ENCODE results near the gene MAN1B1. TPM values are rescaled to one million over a fixed set of nuclear protein-coding genes. Genes with fewer than 3 reads are reported as not detected.
A peak's percentile ranks its signal among the peaks of the same experiment; 100 is the strongest.

Gene MAN1B1
- total and polyA plus RNA-seq, 7 experiments from 2014 or later, result 36.0 to 74.2 (median 64.7) TPM

DNA sequence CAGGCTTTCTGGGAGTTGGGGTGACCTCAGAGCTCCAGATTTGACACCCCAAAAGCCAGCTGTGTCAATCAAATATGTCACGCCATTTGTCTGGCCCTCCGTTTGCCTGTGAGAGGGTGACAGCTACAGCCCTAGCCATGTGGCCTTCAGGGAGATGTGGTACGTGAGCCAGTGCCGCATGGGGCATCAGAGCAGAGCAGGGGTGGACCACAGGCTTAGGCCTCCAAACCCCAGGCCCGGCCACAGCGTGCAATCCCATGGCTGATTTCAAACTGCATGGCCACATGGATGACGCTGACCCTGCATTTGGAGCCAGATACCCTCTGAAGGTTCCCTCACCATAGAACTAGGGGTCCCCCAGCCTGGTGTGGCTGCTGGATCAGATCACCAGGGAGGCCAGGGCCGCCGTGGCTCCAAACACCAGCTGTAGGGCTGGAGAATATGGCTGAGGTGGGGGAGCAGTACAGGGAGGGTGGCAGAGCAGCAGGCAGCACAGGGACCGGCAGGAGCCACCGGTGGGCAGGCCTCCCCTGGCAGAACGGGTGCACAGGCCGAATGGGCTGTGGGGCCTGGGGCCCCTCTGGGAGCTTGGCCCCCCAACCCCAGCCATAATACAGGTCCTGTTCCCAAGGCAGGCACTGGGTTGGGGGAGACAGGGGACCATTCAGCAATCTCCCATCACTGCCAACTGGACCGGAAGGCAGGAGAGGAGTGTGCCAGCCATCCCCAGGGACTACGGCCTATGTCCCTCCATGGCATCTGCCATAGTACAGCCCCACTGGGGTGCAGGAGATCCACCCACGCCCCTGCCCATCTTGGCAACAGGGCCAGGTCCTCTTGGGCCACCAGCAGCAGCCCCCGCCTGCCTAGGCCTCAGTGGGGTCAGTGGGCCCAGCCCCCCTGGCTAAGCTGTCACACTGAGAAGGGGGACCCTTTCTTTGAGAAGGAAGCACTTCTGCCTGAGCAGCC lies 18.0 kb upstream of the MAN1B1 start:
- ATAC-seq (no peak), DNase-seq (no peak)
- H3K4me1 Mint-ChIP-seq, result peaks cover 11 to 35% (median 14%) of the 10 kb centered on the region in 7 donors
- H3K27me3 Mint-ChIP-seq, result no peaks in the 10 kb centered on the region
- no peak overlapping the region for H3K27ac Mint-ChIP-seq
- Histone ChIP-seq H3K4me3 (ENCODE audit: low read length) (no peak overlapping the region), H3K36me3 (ENCODE audit: control insufficient read depth in 2 of 3, insufficient read depth in 3 of 3, low read length in 3 of 3) (no peaks in the 10 kb centered on the region), H3K4me1 (ENCODE audit: control insufficient read depth in 2 of 2, insufficient read depth in 2 of 2, low read length in 2 of 2) (peaks cover 11 to 15% of the 10 kb centered on the region in 2 donors), H3K27ac (ENCODE audit: low read depth, low read length) (no peak overlapping the region), H3K27me3 (ENCODE audit: control insufficient read depth in 2 of 2, insufficient read depth in 2 of 2, low read length in 2 of 2) (no peaks in the 10 kb centered on the region), H3K9me3 (ENCODE audit: control insufficient read depth in 2 of 3, low read length in 3 of 3) (no peaks in the 10 kb centered on the region)
- CTCF ChIA-PET, result interaction anchor here (0.9 to 2.8 kb wide), 7 partner anchors 18 to 395 kb away, joined by 3 to 15 read pairs (median 4); partner anchors contain the start of gene MAN1B1
- no peaks in the 10 kb centered on the region for H3K9me3 Mint-ChIP-seq
- H3K4me3 Mint-ChIP-seq, result peak overlapping the region in 5 of 10 donors; percentile 9 to 71 (median 49)
- intact Hi-C loops (cut with micrococcal nuclease), result loop anchor here in 1 of 2 donors (10.0 kb wide), 1 partner anchor 284 kb away; no protein-coding TSS in a partner anchor
- H3K36me3 Mint-ChIP-seq, result peaks cover 0 to 4% (median 0%) of the 10 kb centered on the region in 5 donors
- POLR2A ChIA-PET, result interaction anchor here (0.6 to 8.2 kb wide), 5 partner anchors 8 to 80 kb away, joined by 3 to 70 read pairs (median 6); partner anchors contain the start of genes MAN1B1 and UAP1L1

DNA sequence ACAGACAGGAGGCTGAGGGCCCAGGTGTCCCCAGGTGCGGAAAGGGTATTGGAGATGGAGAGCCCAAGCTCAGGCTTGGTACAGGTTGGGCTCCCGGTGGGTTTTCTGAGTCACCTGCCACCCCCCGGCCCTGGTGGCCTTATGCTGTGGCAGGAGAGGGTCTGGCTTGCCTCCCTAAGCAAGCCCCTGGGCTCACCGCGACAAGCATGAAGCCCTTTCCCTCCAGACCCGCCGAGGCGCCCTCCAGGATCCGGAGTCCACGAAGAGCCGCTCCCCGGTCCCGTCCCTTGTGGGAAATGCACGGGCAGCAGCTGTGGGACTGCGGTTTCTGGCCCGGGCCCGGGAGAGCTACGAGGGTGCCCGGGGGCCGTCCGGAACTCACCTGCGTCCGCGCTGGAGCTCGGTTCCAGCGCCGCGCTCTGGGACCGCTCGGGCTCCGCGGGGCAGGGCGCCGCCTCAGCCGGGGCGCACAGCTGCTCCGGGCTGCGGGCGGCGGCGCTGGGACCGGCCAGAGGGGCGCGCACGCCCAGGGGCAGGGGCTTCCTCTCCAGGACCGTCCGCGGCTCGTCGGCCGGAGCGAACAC lies 17.2 kb upstream of the MAN1B1 start:
- intact Hi-C loops (cut with micrococcal nuclease), result loop anchor here (1.0 to 10.0 kb wide), 5 partner anchors 17 to 285 kb away; partner anchors contain the start of genes MAN1B1 (in 2 of the 2) and ABCA2 (in 1 of the 2)
- DNase-seq (no peak), ATAC-seq (no peak)
- Histone ChIP-seq H3K9me3 (ENCODE audit: control insufficient read depth in 2 of 3, low read length in 3 of 3) (no peaks in the 10 kb centered on the region), H3K4me1 (ENCODE audit: control insufficient read depth in 2 of 2, insufficient read depth in 2 of 2, low read length in 2 of 2) (peaks cover 11 to 15% of the 10 kb centered on the region in 2 donors), H3K27me3 (ENCODE audit: control insufficient read depth in 2 of 2, insufficient read depth in 2 of 2, low read length in 2 of 2) (no peaks in the 10 kb centered on the region), H3K27ac (ENCODE audit: low read depth, low read length) (no peak overlapping the region), H3K36me3 (ENCODE audit: control insufficient read depth in 2 of 3, insufficient read depth in 3 of 3, low read length in 3 of 3) (no peaks in the 10 kb centered on the region), H3K4me3 (ENCODE audit: low read length) (no peak overlapping the region)
- peaks cover 0 to 2% (median 0%) of the 10 kb centered on the region in 5 donors for H3K36me3 Mint-ChIP-seq
- H3K27ac Mint-ChIP-seq, result no peak overlapping the region
- ChIA-PET CTCF (interaction anchor here (0.9 to 2.8 kb wide), 3 partner anchors 23 to 395 kb away, joined by 3 to 15 read pairs (median 3); no protein-coding TSS in a partner anchor), POLR2A (interaction anchor here (1.2 to 8.2 kb wide), 5 partner anchors 17 to 171 kb away, joined by 3 to 70 read pairs (median 4); partner anchors contain the start of genes MAN1B1 and TUBB4B)
- peak overlapping the region in 5 of 10 donors; percentile 9 to 60 (median 49) for H3K4me3 Mint-ChIP-seq
- H3K4me1 Mint-ChIP-seq, result peaks cover 10 to 32% (median 12%) of the 10 kb centered on the region in 7 donors
- H3K9me3 Mint-ChIP-seq, result no peaks in the 10 kb centered on the region
- no peaks in the 10 kb centered on the region for H3K27me3 Mint-ChIP-seq

DNA sequence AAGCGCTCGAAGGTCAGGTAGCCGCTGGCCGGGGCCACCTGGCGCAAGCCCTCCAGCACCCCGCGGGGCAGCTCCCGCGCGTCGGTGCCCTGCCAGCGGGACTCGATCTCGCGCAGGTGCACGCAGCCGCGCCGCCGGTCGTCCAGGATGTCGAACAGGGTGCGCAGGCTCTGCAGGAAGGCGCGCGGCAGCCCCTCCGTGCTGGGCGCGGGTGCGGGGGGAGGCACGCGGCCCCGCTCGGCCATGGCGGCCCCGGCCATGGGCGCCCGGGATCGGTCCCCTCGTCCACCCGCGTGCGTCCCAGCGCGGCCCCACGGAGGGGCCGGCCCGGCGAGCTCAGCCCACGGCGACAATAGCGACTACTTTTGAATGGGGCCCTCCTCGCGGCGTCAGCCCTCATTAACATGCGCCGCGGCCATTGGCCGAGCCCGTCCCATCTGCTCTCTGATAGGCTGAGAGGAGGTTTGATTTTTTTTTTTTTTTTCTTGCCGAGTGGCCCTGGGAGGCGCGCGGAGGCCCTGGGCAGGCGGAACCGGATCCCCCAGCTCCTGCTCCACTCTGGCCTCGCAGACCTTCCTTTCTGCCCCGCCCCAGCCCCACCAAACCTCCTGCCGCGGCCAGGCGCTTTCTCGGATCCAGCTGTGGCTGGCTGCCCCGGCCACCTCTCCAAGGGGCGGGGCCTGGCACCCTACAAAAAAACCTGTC lies 16.4 kb upstream of the MAN1B1 start, which contains the start of gene SAPCD2:
Gene SAPCD2, minus strand, starts transcription at position 357 of the 705 bp plus-strand sequence. Its CDS starts 97 bp downstream, at position 260.
- peak within 1 kb of the TSS; percentile 27 for H3K4me3 ChIP-seq (ENCODE audit: low read length)
- no peaks in the 10 kb centered on the region for H3K36me3 ChIP-seq (ENCODE audit: control insufficient read depth in 2 of 3, insufficient read depth in 3 of 3, low read length in 3 of 3)
- H3K4me3 Mint-ChIP-seq, result peak within 1 kb of the TSS; percentile 66 to 92 (median 81)
- peak within 1 kb of the TSS; percentile 51 for H3K27ac ChIP-seq (ENCODE audit: low read depth, low read length)
- intact Hi-C loops (cut with micrococcal nuclease), result loop anchor here (1.0 to 2.0 kb wide), 4 partner anchors 16 to 153 kb away; partner anchors contain the start of genes MAN1B1 (in 2 of the 2) and ABCA2 (in 1 of the 2)
- no peaks in the 10 kb centered on the region for H3K27me3 ChIP-seq (ENCODE audit: control insufficient read depth in 2 of 2, insufficient read depth in 2 of 2, low read length in 2 of 2)
- ChIA-PET CTCF (interaction anchor here (0.7 to 1.2 kb wide), 3 partner anchors 15 to 46 kb away, joined by 3 to 4 read pairs (median 4); no protein-coding TSS in a partner anchor), POLR2A (interaction anchor here (0.8 to 8.2 kb wide), 9 partner anchors 10 to 170 kb away, joined by 3 to 70 read pairs (median 3); partner anchors contain the start of genes MAN1B1 and TUBB4B)
- peak; percentile 72 to 88 (median 85) for DNase-seq
- peak within 1 kb of the TSS in 6 of 9 donors; percentile 40 to 86 (median 62) for H3K27ac Mint-ChIP-seq
- peaks cover 11 to 15% of the 10 kb centered on the region in 2 donors for H3K4me1 ChIP-seq (ENCODE audit: control insufficient read depth in 2 of 2, insufficient read depth in 2 of 2, low read length in 2 of 2)
- no peaks in the 10 kb centered on the region for H3K27me3 Mint-ChIP-seq
- ATAC-seq, result peak; percentile 94
- H3K36me3 Mint-ChIP-seq, result peaks cover 0 to 2% (median 0%) of the 10 kb centered on the region in 5 donors
- no peaks in the 10 kb centered on the region for H3K9me3 Mint-ChIP-seq
- peaks cover 10 to 38% (median 12%) of the 10 kb centered on the region in 7 donors for H3K4me1 Mint-ChIP-seq
- no peaks in the 10 kb centered on the region for H3K9me3 ChIP-seq (ENCODE audit: control insufficient read depth in 2 of 3, low read length in 3 of 3)

DNA sequence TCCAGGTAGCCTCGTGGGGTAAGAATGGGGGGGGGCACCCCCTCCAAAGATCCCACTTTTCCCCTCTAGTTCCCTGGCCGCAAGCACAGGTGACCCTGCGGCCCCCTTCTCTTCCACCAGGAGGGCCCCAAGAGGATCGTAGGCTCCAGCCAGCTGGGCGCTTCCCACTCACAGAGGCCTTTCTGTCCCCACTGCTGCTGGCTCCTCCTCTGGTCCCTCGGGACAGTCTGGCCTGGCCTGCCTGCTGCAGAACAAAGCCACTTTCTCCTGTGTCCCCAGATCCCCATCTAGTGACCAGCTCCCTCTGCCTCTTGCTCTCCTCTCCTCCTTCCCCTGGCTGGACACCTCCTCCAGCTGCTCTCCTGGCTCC lies 15.9 kb upstream of the MAN1B1 start:
- Mint-ChIP-seq H3K27ac (peak overlapping the region in 6 of 9 donors; percentile 40 to 86 (median 62)), H3K9me3 (no peaks in the 10 kb centered on the region), H3K36me3 (no peaks in the 10 kb centered on the region), H3K4me1 (peaks cover 10 to 40% (median 12%) of the 10 kb centered on the region in 7 donors), H3K27me3 (no peaks in the 10 kb centered on the region), H3K4me3 (peak overlapping the region; percentile 66 to 92 (median 81))
- ATAC-seq (no peak), DNase-seq (no peak)
- intact Hi-C loops (cut with micrococcal nuclease), result loop anchor here (1.0 to 2.0 kb wide), 4 partner anchors 15 to 152 kb away; partner anchors contain the start of genes MAN1B1 (in 2 of the 2) and ABCA2 (in 1 of the 2)
- Histone ChIP-seq H3K27ac (ENCODE audit: low read depth, low read length) (peak overlapping the region; percentile 51), H3K36me3 (ENCODE audit: control insufficient read depth in 2 of 3, insufficient read depth in 3 of 3, low read length in 3 of 3) (no peaks in the 10 kb centered on the region), H3K9me3 (ENCODE audit: control insufficient read depth in 2 of 3, low read length in 3 of 3) (no peaks in the 10 kb centered on the region), H3K4me3 (ENCODE audit: low read length) (peak overlapping the region; percentile 27), H3K27me3 (ENCODE audit: control insufficient read depth in 2 of 2, insufficient read depth in 2 of 2, low read length in 2 of 2) (no peaks in the 10 kb centered on the region), H3K4me1 (ENCODE audit: control insufficient read depth in 2 of 2, insufficient read depth in 2 of 2, low read length in 2 of 2) (peaks cover 11 to 15% of the 10 kb centered on the region in 2 donors)
- CTCF ChIA-PET, result interaction anchor here (1.1 to 1.2 kb wide), 2 partner anchors 15 to 25 kb away, joined by 3 to 4 read pairs; no protein-coding TSS in a partner anchor
- POLR2A ChIA-PET, result interaction anchor here (0.8 to 8.2 kb wide), 9 partner anchors 10 to 170 kb away, joined by 3 to 70 read pairs (median 3); partner anchors contain the start of genes MAN1B1 and TUBB4B

DNA sequence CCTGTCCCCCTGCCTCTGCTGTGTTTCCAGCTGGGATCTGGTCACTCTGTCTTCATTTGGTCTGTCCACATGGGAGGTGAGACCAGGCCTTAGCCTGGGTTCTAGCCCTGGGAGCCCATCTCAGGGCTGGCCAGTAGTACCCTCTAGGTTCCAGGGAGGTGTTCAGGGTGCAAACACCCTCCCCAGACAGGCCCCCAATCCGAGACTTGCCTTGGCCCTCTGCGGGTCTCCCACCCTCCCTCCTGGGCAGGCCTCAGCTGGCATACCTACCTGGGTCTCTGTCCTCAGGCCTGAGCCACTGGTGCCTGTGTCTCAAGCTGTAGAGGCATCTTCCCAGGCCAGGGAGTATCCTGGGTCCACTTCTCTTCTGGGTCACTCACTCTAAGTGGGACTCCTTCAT lies 15.5 kb upstream of the MAN1B1 start:
- H3K27me3 Mint-ChIP-seq, result no peaks in the 10 kb centered on the region
- no peaks in the 10 kb centered on the region for H3K9me3 ChIP-seq (ENCODE audit: control insufficient read depth in 2 of 3, low read length in 3 of 3)
- ChIA-PET POLR2A (interaction anchor here (0.9 to 8.2 kb wide), 6 partner anchors 16 to 170 kb away, joined by 3 to 70 read pairs (median 4); partner anchors contain the start of genes MAN1B1 and TUBB4B), CTCF (interaction anchor here (1.1 to 1.2 kb wide), 2 partner anchors 14 to 24 kb away, joined by 3 to 4 read pairs; no protein-coding TSS in a partner anchor)
- no peaks in the 10 kb centered on the region for H3K9me3 Mint-ChIP-seq
- H3K27ac Mint-ChIP-seq, result peak overlapping the region in 3 of 9 donors; percentile 75 to 86 (median 83)
- intact Hi-C loops (cut with micrococcal nuclease), result loop anchor here in 1 of 2 donors (2.0 kb wide), 1 partner anchor 42 kb away; the partner anchor contains the start of gene ABCA2
- H3K36me3 Mint-ChIP-seq, result no peaks in the 10 kb centered on the region
- peaks cover 11 to 15% of the 10 kb centered on the region in 2 donors for H3K4me1 ChIP-seq (ENCODE audit: control insufficient read depth in 2 of 2, insufficient read depth in 2 of 2, low read length in 2 of 2)
- H3K4me3 Mint-ChIP-seq, result peak overlapping the region; percentile 66 to 92 (median 81)
- peaks cover 10 to 40% (median 12%) of the 10 kb centered on the region in 7 donors for H3K4me1 Mint-ChIP-seq
- ATAC-seq (no peak), DNase-seq (no peak)
- H3K27me3 ChIP-seq (ENCODE audit: control insufficient read depth in 2 of 2, insufficient read depth in 2 of 2, low read length in 2 of 2), result no peaks in the 10 kb centered on the region
- H3K27ac ChIP-seq (ENCODE audit: low read depth, low read length), result no peak overlapping the region
- H3K4me3 ChIP-seq (ENCODE audit: low read length), result no peak overlapping the region
- no peaks in the 10 kb centered on the region for H3K36me3 ChIP-seq (ENCODE audit: control insufficient read depth in 2 of 3, insufficient read depth in 3 of 3, low read length in 3 of 3)
